Activated naive CD8-positive, alpha-beta T cell (primary cell): ENCODE measurements around the gene ASB6.
"Not testable (repeated sequence)": the region's sequence is repeated elsewhere in the genome, so short reads cannot be mapped to it uniquely, and the experiment has no call there.

ENCODE experiments used
- H3K27ac Mint-ChIP-seq: one replicate; pipeline ENCODE4 v1.8.0; 2021; ENCODE audit warnings: mixed read lengths
- H3K27me3 Mint-ChIP-seq: one replicate; pipeline ENCODE4 v1.8.0; 2021; ENCODE audit warnings: mixed read lengths
- H3K36me3 Mint-ChIP-seq: one replicate; pipeline ENCODE4 v1.8.0; 2021; ENCODE audit warnings: mixed read lengths
- H3K4me1 Mint-ChIP-seq: one replicate; pipeline ENCODE4 v1.8.0; 2021; ENCODE audit warnings: low read depth, mixed read lengths
- H3K4me3 Mint-ChIP-seq: one replicate; pipeline ENCODE4 v1.8.0; 2021; ENCODE audit warnings: mild to moderate bottlenecking, mixed read lengths
- H3K9me3 Mint-ChIP-seq: one replicate; pipeline ENCODE4 v1.8.0; 2021; ENCODE audit warnings: low read depth, mixed read lengths

Gene ASB6

DNA sequence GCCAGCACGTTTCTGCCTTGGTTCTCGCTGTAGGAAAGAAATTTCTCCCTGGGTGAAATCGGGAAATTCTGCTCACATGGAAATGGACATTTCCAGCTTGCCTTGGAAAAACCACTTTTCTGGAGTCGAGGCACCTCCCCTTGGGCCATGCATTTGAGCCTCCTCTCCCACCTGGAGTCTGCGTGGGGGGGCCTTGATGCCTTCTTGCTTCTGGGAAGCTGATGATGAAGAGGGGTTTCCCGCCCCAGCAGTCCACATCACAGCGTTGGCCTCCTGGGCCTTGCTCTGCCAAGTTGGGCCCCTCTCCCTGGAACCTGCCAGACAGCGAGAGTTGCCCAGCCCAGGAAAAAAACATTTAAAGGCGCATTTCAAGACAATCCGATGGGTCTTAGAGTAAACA is 1.8 kb upstream of the ASB6 start:
- Mint-ChIP-seq H3K4me3 (peak overlapping the region; percentile 13), H3K36me3 (no peaks in the 10 kb centered on the region), H3K4me1 (peaks cover 14% of the 10 kb centered on the region), H3K27me3 (no peaks in the 10 kb centered on the region), H3K27ac (peak overlapping the region; percentile 22), H3K9me3 (no peaks in the 10 kb centered on the region)

DNA sequence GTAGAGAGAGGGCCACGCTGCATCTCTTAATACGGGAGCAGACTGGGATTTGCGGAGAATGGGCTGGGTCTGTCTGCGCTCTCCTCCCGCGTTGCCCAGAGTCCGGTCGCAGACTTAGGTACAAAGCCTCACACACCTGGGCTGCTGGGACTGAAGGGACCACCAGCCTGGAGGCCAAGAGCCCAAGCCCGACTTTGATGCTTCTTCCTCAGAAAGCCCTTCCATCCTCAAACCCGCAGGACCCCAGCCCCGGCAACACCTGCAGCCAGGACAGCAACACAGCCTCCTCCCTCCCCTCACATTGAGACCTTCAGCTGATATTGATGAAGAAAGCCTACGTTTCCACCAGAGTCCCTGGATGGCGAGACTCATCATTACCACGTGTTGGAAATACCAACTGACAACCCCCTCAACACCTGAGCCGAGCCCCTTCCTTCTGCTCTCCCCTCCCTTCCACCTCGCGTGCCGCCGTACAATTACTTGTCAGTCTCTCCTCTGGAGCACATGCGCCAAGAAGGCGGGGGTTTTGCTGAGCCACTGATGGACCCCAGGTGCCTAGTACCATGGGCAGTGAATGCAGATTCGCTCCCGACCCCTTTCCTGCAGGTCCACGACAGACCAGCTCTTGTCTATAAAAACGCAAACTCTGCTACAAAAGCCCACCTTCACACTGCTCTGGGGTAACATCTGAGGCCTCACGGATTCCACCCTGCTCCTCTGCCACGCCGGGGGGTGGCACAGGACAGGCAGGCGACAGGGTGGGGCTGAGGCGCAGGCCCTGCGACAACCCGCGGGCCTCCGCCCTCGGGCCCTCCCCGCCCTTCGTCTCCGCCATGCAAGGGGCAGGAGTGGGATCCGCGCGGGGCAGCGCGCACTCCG is 841 bp downstream of the ASB6 start:
- Mint-ChIP-seq H3K36me3 (no peaks in the 10 kb centered on the region), H3K27ac (peak overlapping the region; percentile 86), H3K27me3 (no peaks in the 10 kb centered on the region), H3K4me1 (peaks cover 19% of the 10 kb centered on the region), H3K4me3 (peak overlapping the region; percentile 92), H3K9me3 (no peaks in the 10 kb centered on the region)

DNA sequence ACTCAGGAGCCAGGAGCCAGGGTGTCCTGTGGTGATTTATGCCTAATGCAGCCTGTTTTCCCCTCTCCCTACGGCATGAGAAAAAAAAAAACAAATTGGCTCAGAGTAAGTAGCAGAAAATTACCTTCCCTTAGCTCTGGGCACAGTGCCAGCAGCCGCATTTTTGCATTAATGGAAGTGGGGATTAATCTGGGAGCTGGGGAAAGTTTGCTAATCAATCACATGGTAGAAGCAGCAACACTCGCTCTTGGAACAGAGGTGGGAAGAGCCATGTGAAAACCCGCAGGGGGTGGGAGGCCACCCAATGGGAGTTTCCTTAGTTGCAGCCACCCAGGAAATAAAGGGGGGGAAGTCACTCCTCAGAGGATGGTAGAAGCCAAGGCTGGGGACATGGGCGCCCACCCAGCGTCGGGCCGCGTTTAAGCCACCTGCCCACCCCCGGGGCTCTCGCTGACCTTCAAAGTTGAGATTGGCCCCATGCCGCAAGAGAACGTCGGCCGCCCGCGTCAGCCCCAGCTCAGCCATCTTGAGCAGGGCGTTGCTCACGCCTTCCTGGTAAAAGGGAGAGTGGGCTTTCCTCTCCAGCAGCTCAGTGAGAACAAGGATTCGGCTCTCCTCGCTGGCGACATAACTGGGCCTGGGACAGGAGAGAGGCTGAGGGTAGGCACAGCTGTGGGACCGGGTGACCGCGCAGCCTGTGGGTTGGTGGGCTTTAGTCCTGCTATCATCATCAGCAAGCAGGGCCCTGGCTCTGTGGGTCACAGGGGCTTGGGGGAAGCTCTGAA is 1.7 kb downstream of the ASB6 start:
- Mint-ChIP-seq H3K9me3 (no peaks in the 10 kb centered on the region), H3K36me3 (no peaks in the 10 kb centered on the region), H3K27ac (peak overlapping the region; percentile 86), H3K4me1 (peaks cover 19% of the 10 kb centered on the region), H3K27me3 (no peaks in the 10 kb centered on the region), H3K4me3 (peak overlapping the region; percentile 92)

DNA sequence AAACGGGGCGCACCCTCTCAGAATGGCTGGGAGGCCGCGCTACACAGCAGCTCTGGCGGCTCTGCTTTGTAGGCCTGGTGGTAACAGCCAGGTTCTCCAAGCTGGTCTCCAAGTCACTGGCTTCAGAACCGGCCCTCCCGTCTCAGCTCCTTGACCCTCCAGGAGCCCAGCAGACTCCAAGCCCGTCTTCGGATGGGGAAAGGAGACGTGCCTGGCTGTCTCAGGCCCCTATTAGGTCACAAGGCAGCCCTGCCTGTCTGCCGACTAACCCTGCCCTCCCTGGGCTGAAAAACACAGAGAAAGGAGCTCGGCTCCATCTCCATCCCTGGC is 2.2 kb downstream of the ASB6 start:
- Mint-ChIP-seq H3K36me3 (no peaks in the 10 kb centered on the region), H3K27ac (peak overlapping the region; percentile 54), H3K4me1 (peaks cover 19% of the 10 kb centered on the region), H3K27me3 (no peaks in the 10 kb centered on the region), H3K4me3 (peak overlapping the region; percentile 92), H3K9me3 (no peaks in the 10 kb centered on the region)

DNA sequence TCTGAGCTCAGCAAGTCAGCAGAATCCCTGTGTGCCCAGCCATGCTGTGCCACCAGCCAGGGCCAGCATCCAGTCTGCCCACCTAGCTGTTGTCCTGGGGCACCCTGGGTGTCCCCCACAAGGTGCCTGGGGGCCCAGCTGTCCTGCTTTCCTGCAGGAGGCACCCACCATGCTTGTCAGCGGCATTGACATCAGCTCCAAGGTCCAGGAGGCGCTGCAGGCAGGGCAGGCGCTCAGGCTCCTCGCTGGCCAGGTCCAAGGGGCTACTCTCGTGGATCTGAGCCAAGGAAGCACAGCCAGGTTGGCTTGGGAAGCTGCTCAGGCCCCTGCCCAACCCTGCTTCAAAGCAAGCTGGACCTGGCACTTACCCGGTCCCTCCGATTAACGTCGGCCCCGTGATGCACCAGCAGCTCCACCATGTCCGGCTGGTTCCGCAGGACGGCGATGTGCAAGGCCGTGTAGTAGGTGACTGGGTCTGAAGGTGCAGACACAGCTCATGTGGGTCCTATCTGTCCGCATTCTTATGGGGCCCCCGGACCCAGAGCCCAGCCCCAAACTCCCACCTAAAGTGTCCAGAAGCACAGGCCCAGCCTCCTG is 2.8 kb downstream of the ASB6 start:
- no peaks in the 10 kb centered on the region for H3K36me3 Mint-ChIP-seq
- no peak overlapping the region for H3K4me3 Mint-ChIP-seq
- H3K27me3 Mint-ChIP-seq, result no peaks in the 10 kb centered on the region
- no peaks in the 10 kb centered on the region for H3K9me3 Mint-ChIP-seq
- H3K4me1 Mint-ChIP-seq, result peaks cover 19% of the 10 kb centered on the region
- peak overlapping the region; percentile 22 for H3K27ac Mint-ChIP-seq

DNA sequence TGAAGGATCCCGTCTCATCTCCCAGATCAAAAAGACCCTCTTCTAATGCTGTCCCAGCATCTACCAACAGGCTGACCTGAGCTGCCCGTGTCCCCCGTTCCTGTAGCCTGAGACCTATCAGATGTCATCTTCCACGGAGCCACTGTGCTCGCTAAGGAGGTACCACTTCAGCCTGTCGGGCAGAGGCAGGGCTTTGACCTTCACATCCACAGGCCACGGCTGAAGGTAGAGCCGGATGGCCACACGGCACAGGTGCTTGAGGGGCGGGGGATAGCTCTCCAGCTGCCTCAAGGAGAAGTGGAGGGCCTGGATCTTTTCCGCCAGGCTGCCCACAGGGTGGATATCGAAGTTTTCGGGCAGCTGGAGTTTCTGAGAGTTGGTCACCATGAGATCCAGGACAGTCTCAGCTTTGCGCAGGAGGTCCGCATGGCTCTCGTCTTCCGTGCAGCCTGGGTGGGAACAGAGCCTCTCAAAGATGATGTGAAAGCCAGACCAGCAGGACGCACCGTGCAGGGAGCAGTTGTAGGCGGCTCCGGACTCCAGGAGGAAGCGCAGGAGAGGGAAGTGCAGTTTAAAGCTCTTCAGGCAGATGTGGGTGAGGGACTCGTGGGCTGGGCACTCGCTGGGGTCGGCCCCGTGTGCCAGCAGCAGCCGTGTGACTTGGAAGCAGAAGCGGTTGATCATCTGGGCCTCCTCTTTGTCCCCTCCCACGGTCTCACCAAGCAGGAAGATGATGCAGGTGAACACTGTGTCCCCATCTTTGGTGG is 4.1 kb downstream of the ASB6 start:
- H3K4me1 Mint-ChIP-seq, result peaks cover 19% of the 10 kb centered on the region
- H3K27ac Mint-ChIP-seq, result no peak overlapping the region
- peak overlapping the region; percentile 17 for H3K4me3 Mint-ChIP-seq
- no peaks in the 10 kb centered on the region for H3K9me3 Mint-ChIP-seq
- H3K36me3 Mint-ChIP-seq, result no peaks in the 10 kb centered on the region
- H3K27me3 Mint-ChIP-seq, result no peaks in the 10 kb centered on the region

DNA sequence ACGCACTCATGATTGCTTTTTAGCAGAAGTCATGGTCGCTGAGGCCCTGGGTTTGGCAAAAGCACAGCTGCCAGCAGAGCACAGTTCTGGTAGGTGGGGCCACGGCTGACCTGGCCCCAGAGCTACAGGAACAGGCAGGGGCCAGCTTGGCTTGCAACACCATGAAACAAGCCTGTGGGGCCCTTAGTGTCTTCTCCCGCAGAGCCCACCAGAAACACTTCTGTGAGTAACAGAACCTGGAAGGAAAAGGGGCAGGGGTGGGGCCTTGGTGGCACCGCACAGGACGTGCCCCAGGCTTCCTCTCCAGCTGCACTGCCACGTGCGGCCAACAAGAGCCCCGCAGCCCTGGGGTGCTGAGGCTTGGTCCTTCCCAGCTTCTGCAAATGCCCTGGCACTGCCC is 4.8 kb downstream of the ASB6 start:
- peak overlapping the region; percentile 34 for H3K27ac Mint-ChIP-seq
- H3K4me1 Mint-ChIP-seq, result peaks cover 17% of the 10 kb centered on the region

DNA sequence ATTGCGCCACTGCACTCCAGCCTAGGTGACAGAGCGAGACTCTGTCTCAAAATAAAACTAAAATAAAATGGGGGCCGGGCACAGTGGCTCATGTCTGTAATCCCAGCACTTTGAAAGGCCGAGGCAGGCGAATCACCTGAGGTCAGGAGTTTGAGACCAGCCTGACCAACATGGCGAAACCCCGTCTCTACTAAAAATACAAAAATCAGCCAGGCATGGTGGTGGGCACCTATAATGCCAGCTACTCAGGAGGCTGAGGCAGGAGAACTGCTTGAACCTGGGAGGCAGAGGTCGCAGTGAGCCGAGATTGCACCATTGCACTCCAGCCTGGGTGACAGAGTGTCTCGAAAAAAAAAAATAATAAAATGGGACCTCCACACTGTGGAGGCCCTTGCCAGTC is 5.6 kb downstream of the ASB6 start:
- H3K36me3 Mint-ChIP-seq, H3K27me3 Mint-ChIP-seq: not testable (repeated sequence)

More for the DNA sequence above, 4.8 kb downstream of the ASB6 start:
- H3K4me3 Mint-ChIP-seq, result no peak overlapping the region
- H3K9me3 Mint-ChIP-seq, result no peaks in the 10 kb centered on the region
- no peaks in the 10 kb centered on the region for H3K27me3 Mint-ChIP-seq
- H3K36me3 Mint-ChIP-seq, result no peaks in the 10 kb centered on the region

DNA sequence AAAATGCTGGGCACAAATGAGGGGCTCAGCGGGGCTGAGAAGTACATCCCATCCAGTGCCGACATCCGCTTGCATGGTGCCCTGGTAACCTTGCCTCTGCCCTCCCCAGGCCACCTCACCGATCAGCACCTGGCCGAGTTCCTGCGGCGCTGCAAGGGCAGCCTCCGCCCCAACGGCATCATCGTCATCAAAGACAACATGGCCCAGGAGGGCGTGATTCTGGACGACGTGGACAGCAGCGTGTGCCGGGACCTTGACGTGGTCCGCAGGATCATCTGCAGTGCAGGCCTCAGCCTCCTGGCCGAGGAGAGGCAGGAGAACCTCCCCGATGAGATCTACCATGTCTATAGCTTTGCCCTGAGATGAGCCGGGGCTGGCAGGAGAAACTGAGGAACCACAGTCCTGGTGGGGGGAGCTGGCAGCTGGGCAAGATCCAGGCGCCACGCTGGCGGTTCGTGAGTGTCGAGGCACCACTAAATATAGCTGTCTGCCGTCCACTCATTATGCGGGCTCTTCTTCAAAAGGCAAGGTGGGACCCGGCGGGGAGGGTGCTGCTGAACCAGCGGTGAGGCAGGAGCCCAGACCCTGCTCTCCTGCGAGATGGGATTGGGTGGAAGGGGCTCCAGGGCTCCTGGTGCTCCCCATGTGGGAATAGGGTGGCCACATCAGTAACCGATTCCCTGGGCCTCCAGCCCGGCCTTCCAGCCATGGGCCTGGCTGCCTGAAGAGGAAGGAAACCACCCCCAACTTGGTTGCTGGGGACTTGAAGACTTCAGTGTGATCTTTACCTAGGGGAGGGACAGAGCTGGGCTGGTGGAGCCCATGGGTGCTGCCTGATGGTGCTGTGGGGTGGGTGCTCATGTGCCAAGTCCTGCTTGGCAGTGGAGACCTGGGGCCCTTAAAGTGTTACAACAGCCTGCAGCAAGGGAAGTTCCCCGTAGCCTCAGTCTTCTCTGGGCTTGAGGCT is 6.6 kb downstream of the ASB6 start:
- peaks cover 25% of the 10 kb centered on the region for H3K4me1 Mint-ChIP-seq

More for the DNA sequence above, 5.6 kb downstream of the ASB6 start:
- H3K27ac Mint-ChIP-seq, H3K9me3 Mint-ChIP-seq, H3K4me3 Mint-ChIP-seq: not testable (repeated sequence)
- peaks cover 23% of the 10 kb centered on the region for H3K4me1 Mint-ChIP-seq

DNA sequence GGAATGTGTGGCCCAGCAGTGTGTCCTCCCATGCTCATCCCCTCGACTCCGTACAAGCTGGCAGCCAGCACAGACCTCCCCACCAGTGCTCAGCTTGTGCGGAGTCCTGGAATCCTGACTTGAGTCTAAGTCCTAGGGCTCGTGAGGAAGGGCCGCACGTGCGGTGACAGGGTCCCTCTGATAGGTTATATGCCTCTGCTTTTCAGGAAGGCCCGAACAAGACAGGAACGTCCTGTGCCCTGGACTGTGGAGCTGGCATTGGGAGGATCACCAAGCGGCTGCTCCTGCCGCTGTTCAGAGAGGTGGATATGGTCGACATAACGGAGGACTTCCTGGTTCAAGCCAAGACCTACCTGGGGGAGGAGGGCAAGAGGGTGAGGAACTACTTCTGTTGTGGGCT is 8.1 kb downstream of the ASB6 start:
- H3K36me3 Mint-ChIP-seq, result no peaks in the 10 kb centered on the region

More for the DNA sequence above, 6.6 kb downstream of the ASB6 start:
- Mint-ChIP-seq H3K36me3 (no peaks in the 10 kb centered on the region), H3K27ac (no peak overlapping the region), H3K27me3 (no peaks in the 10 kb centered on the region), H3K9me3 (no peaks in the 10 kb centered on the region), H3K4me3 (no peak overlapping the region)

DNA sequence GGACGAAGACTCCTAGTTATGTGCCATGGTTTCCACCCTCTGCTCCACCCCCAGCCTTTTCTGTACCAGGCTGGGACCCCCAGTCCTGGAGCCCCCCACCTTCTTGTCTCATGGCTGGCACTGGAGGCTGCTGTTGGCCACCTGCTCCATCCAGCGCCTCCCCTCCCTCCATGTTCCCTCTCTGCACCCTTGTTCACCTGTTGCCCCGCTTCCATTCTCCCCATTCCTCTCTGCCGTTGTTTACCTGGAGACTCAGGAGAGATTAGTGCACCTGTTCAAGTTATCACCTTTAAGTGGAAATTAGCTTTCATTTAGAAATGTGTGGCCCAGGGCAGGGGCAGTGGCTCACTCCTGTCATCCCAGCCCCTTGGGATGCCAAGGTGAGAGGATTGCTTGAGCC is 8.7 kb downstream of the ASB6 start:
- no peak overlapping the region for H3K4me3 Mint-ChIP-seq
- H3K9me3 Mint-ChIP-seq, result no peaks in the 10 kb centered on the region
- H3K27me3 Mint-ChIP-seq, result no peaks in the 10 kb centered on the region
- H3K36me3 Mint-ChIP-seq, result no peaks in the 10 kb centered on the region
- H3K4me1 Mint-ChIP-seq, result peaks cover 39% of the 10 kb centered on the region
- H3K27ac Mint-ChIP-seq, result no peak overlapping the region

More for the DNA sequence above, 8.1 kb downstream of the ASB6 start:
- no peak overlapping the region for H3K4me3 Mint-ChIP-seq
- H3K4me1 Mint-ChIP-seq, result peaks cover 36% of the 10 kb centered on the region
- no peaks in the 10 kb centered on the region for H3K27me3 Mint-ChIP-seq
- H3K27ac Mint-ChIP-seq, result peak overlapping the region; percentile 50
- H3K9me3 Mint-ChIP-seq, result no peaks in the 10 kb centered on the region

DNA sequence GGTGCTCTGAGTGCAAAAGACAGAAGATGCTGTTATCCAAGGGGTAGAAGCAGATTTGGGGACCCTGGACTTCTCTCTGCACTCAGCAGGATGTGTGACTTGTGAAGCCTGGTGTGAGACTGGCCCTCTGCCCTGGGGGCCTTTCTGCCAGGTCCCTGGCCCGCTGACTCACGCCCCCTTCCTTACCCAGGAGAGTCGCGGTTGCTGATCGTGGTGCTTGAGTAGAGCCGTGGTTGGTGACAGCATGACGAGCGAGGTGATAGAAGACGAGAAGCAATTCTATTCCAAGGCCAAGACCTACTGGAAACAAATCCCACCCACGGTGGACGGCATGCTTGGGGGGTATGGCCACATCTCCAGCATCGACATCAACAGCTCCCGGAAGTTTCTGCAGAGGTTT is 9.5 kb downstream of the ASB6 start:
- Mint-ChIP-seq H3K4me1 (peaks cover 45% of the 10 kb centered on the region), H3K9me3 (no peaks in the 10 kb centered on the region), H3K27me3 (no peaks in the 10 kb centered on the region), H3K27ac (peak overlapping the region; percentile 46), H3K36me3 (peaks cover 2% of the 10 kb centered on the region), H3K4me3 (no peak overlapping the region)

DNA sequence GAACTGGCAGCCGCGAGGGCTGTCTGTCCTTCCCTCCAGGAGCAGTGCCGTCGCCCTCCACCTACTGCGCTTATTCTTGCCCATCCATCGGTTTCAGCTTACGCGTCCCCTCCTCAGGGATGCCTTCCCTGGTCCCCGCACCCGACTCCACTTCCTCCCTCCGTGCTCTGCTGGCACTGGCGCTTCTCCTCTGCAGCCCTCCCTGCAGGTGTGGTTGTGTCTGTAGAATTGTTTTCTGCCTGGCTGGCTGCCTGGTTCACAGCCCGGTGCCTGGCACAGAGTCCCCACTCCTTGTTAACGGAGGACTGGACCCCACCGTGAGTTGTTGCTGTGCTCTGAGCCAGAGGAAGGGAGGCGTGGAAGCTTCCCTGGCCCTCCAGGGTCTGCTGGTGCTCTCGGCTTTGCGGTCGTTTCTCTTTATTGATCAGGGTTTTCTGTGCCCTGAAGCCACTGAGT is 10.2 kb downstream of the ASB6 start:
- Mint-ChIP-seq H3K27me3 (no peaks in the 10 kb centered on the region), H3K4me3 (no peak overlapping the region), H3K9me3 (no peaks in the 10 kb centered on the region), H3K27ac (peak overlapping the region; percentile 41), H3K4me1 (peaks cover 52% of the 10 kb centered on the region), H3K36me3 (peaks cover 6% of the 10 kb centered on the region)
